ENCODE results near the gene RFTN1. TPM values are rescaled to one million over a fixed set of nuclear protein-coding genes. Genes with fewer than 3 reads are reported as not detected.

The RFTN1 gene
- total and polyA plus RNA-seq, 10 of the 15 experiments (the other 5 are each of a cell fraction or from before 2014, with no cell fraction given): 20.6 to 213 (median 147) TPM

- TF ChIP-seq, protein P1, sequence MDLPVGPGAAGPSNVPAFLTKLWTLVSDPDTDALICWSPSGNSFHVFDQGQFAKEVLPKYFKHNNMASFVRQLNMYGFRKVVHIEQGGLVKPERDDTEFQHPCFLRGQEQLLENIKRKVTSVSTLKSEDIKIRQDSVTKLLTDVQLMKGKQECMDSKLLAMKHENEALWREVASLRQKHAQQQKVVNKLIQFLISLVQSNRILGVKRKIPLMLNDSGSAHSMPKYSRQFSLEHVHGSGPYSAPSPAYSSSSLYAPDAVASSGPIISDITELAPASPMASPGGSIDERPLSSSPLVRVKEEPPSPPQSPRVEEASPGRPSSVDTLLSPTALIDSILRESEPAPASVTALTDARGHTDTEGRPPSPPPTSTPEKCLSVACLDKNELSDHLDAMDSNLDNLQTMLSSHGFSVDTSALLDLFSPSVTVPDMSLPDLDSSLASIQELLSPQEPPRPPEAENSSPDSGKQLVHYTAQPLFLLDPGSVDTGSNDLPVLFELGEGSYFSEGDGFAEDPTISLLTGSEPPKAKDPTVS (IDR thresholded peaks at IDR 0.05; ENCODE audit: low read depth, low read length): no peak
- TF ChIP-seq SMC3 (IDR thresholded peaks at IDR 0.05; ENCODE audit: borderline replicate concordance, low read length) (no peak), JUNB (IDR thresholded peaks at IDR 0.05) (no peak), SRF (IDR thresholded peaks at IDR 0.05; ENCODE audit: low read depth in 2 of 2, low read length in 2 of 2) (no peak), HCFC1 (IDR thresholded peaks at IDR 0.05; ENCODE audit: low read length) (no peak), HDGF (IDR thresholded peaks at IDR 0.05) (no peak), POU2F2 (IDR thresholded peaks at IDR 0.05; ENCODE audit: borderline replicate concordance, low read depth, low read length) (no peak), BMI1 (IDR thresholded peaks at IDR 0.05; ENCODE audit: borderline replicate concordance) (no peak), EZH2 (IDR thresholded peaks at IDR 0.05; ENCODE audit: borderline replicate concordance, control insufficient read depth, low read depth, low read length) (no peak), CEBPB (IDR thresholded peaks at IDR 0.05; ENCODE audit: borderline replicate concordance in 1 of 2, low read depth in 2 of 2, low read length in 2 of 2) (no peak)
- TF ChIP-seq, protein P2, sequence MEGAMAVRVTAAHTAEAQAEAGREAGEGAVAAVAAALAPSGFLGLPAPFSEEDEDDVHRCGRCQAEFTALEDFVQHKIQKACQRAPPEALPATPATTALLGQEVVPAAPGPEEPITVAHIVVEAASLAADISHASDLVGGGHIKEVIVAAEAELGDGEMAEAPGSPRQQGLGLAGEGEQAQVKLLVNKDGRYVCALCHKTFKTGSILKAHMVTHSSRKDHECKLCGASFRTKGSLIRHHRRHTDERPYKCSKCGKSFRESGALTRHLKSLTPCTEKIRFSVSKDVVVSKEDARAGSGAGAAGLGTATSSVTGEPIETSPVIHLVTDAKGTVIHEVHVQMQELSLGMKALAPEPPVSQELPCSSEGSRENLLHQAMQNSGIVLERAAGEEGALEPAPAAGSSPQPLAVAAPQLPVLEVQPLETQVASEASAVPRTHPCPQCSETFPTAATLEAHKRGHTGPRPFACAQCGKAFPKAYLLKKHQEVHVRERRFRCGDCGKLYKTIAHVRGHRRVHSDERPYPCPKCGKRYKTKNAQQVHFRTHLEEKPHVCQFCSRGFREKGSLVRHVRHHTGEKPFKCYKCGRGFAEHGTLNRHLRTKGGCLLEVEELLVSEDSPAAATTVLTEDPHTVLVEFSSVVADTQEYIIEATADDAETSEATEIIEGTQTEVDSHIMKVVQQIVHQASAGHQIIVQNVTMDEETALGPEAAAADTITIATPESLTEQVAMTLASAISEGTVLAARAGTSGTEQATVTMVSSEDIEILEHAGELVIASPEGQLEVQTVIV (IDR thresholded peaks at IDR 0.05; ENCODE audit: borderline replicate concordance, partially characterized antibody): no peak
These were observed 46.1 kb downstream of the RFTN1 start (continued) for GRCh38 chr3:16467393-16467792.
